A673 (cell line): ENCODE results near the gene CNIH2. TPM values are rescaled to one million over a fixed set of nuclear protein-coding genes. Genes with fewer than 3 reads are reported as not detected.

Source experiments
- BruUV-seq: library from RNA; stranded (reverse); fragments of 400-500 nt; replicated peaks from 2 replicates; lab custom pipeline; 2021; lab: Mats Ljungman, UMichigan
- CTCF ChIA-PET: fragments of 300-600 bp; sonication (Branson Sonifier 250); formaldehyde crosslinking; loops from one replicate; lab custom pipeline; 2022; ENCODE audit warnings: antibody characterized with exemption; lab: Charles Lee
- POLR2A ChIA-PET: fragments of 300-600 bp; sonication (Branson Sonifier 250); formaldehyde crosslinking; loops from one replicate; lab custom pipeline; 2022; ENCODE audit warnings: antibody characterized with exemption; ENCODE audit not compliant: low non-redundant PET; lab: Charles Lee
- DNase-seq: peaks from one replicate; pipeline ENCODE4 v3.0.0-alpha.2; 2015; ENCODE audit warnings: low spot score
- H3K27ac ChIP-seq: fragments of 200-600 bp; sonication (generic); 2 replicates; pipeline ENCODE4 v1.5.1; 2016; ENCODE audit warnings: mixed run types, low read depth, mild to moderate bottlenecking, mixed read lengths, antibody characterized with exemption, low read length; ENCODE audit not compliant: poor library complexity, severe bottlenecking
- H3K27me3 ChIP-seq: fragments of 200-600 bp; sonication (generic); replicated peaks from 2 replicates; pipeline ENCODE4 v1.6.1; 2017; ENCODE audit warnings: mixed run types, low read depth, mild to moderate bottlenecking, mixed read lengths, antibody characterized with exemption, low read length; ENCODE audit not compliant: insufficient read depth, poor library complexity
- H3K36me3 ChIP-seq: fragments of 200-600 bp; sonication (generic); 2 replicates; pipeline ENCODE4 v1.6.1; 2016; ENCODE audit warnings: mixed run types, mild to moderate bottlenecking, mixed read lengths, antibody characterized with exemption, low read length; ENCODE audit not compliant: insufficient read depth, poor library complexity, severe bottlenecking
- H3K4me1 ChIP-seq: fragments of 200-600 bp; sonication (generic); 2 replicates; pipeline ENCODE4 v1.6.1; 2017; ENCODE audit warnings: mixed run types, mild to moderate bottlenecking, mixed read lengths, antibody characterized with exemption, low read length; ENCODE audit not compliant: insufficient read depth, poor library complexity, severe bottlenecking
- H3K4me3 ChIP-seq: fragments of 200-600 bp; sonication (generic); 2 replicates; pipeline ENCODE4 v1.5.1; 2016; ENCODE audit warnings: low read depth, mixed run types, mild to moderate bottlenecking, mixed read lengths, low read length; ENCODE audit not compliant: poor library complexity, severe bottlenecking
- H3K9me3 ChIP-seq: fragments of 200-600 bp; sonication (generic); 2 replicates; pipeline ENCODE4 v1.6.1; 2016; ENCODE audit warnings: mixed run types, low read depth, mild to moderate bottlenecking, mixed read lengths, antibody characterized with exemption, low read length; ENCODE audit not compliant: poor library complexity, severe bottlenecking
- CTCF ChIP-seq: fragments of 300-800, 200-600 bp; sonication (generic); conservative IDR thresholded peaks from 2 replicates; pipeline ENCODE4 v1.5.1; 2017; ENCODE audit warnings: low read depth, mild to moderate bottlenecking, antibody characterized with exemption, low read length, moderate library complexity, mixed read lengths
- EZH2 ChIP-seq: fragments of 200-600 bp; sonication (generic); IDR thresholded peaks from 2 replicates; pipeline ENCODE4 v1.6.1; 2017; ENCODE audit warnings: borderline replicate concordance, low read depth, mild to moderate bottlenecking, mixed read lengths, antibody characterized with exemption, low read length; ENCODE audit not compliant: poor library complexity, severe bottlenecking
- intact Hi-C: fragments of 100-400 bp; cut with micrococcal nuclease; formaldehyde crosslinking; loops from one replicate; pipeline ENCODE4 v1.10.0; 2022; ENCODE audit not compliant: unreplicated experiment
- total RNA-seq: library from RNA; stranded (reverse); gene quantifications from 2 replicates; pipeline ENCODE4 v1.2.3, GENCODE V29; 2021

CNIH2 gene
- total RNA-seq, 1 experiment from 2014 or later, result 13.7 TPM

- BruUV-seq, result no TSS peak
- CTCF ChIA-PET, result interaction anchor here (0.6 kb wide), 1 partner anchor 141 kb away, joined by 3 read pairs; no protein-coding TSS in a partner anchor
- Histone ChIP-seq H3K36me3 (peaks cover 3% of the 10 kb centered on the region), H3K27me3 (no peaks in the 10 kb centered on the region), H3K27ac (no peak overlapping the region), H3K9me3 (no peaks in the 10 kb centered on the region), H3K4me3 (no peak overlapping the region), H3K4me1 (no peaks in the 10 kb centered on the region)
- POLR2A ChIA-PET, result no interaction called here
- TF ChIP-seq CTCF (no peak), EZH2 (no peak)
- no peak for DNase-seq
- intact Hi-C loops, result no loop called here
Measured at GRCh38 chr11:66247295-66247694, 30.7 kb upstream of the CNIH2 start.

- H3K4me3 ChIP-seq, result no peak overlapping the region
- H3K9me3 ChIP-seq, result no peaks in the 10 kb centered on the region
- H3K27me3 ChIP-seq, result no peaks in the 10 kb centered on the region
- intact Hi-C loops, result no loop called here
- peaks cover 3% of the 10 kb centered on the region for H3K36me3 ChIP-seq
- TF ChIP-seq EZH2 (no peak), CTCF (no peak)
- no peaks in the 10 kb centered on the region for H3K4me1 ChIP-seq
- POLR2A ChIA-PET, result no interaction called here
- no peak for DNase-seq
- CTCF ChIA-PET, result interaction anchor here (0.6 kb wide), 1 partner anchor 141 kb away, joined by 3 read pairs; no protein-coding TSS in a partner anchor
- H3K27ac ChIP-seq, result no peak overlapping the region
- BruUV-seq, result no TSS peak
Measured at GRCh38 chr11:66247801-66248200, 30.2 kb upstream of the CNIH2 start.

GRCh38 chr11:66248903-66249302, 29.1 kb upstream of the CNIH2 start:
- TF ChIP-seq CTCF (no peak), EZH2 (no peak)

More at GRCh38 chr11:66248903-66249302, 29.1 kb upstream of the CNIH2 start:
- BruUV-seq, result no TSS peak
- H3K27ac ChIP-seq, result no peak overlapping the region
- H3K36me3 ChIP-seq, result peaks cover 3% of the 10 kb centered on the region
- ChIA-PET POLR2A (no interaction called here), CTCF (no interaction called here)
- H3K4me3 ChIP-seq, result no peak overlapping the region
- DNase-seq, result no peak
- no peaks in the 10 kb centered on the region for H3K27me3 ChIP-seq
- no peaks in the 10 kb centered on the region for H3K9me3 ChIP-seq
- H3K4me1 ChIP-seq, result no peaks in the 10 kb centered on the region
- intact Hi-C loops, result no loop called here
